ENCODE data around the gene SH3RF1. TPM values are rescaled to one million over a fixed set of nuclear protein-coding genes. Genes with fewer than 3 reads are reported as not detected.

The SH3RF1 gene
- total and polyA plus RNA-seq, 2 experiments from 2014 or later: 7.8 to 12.4 TPM

- TF ChIP-seq, protein P1, sequence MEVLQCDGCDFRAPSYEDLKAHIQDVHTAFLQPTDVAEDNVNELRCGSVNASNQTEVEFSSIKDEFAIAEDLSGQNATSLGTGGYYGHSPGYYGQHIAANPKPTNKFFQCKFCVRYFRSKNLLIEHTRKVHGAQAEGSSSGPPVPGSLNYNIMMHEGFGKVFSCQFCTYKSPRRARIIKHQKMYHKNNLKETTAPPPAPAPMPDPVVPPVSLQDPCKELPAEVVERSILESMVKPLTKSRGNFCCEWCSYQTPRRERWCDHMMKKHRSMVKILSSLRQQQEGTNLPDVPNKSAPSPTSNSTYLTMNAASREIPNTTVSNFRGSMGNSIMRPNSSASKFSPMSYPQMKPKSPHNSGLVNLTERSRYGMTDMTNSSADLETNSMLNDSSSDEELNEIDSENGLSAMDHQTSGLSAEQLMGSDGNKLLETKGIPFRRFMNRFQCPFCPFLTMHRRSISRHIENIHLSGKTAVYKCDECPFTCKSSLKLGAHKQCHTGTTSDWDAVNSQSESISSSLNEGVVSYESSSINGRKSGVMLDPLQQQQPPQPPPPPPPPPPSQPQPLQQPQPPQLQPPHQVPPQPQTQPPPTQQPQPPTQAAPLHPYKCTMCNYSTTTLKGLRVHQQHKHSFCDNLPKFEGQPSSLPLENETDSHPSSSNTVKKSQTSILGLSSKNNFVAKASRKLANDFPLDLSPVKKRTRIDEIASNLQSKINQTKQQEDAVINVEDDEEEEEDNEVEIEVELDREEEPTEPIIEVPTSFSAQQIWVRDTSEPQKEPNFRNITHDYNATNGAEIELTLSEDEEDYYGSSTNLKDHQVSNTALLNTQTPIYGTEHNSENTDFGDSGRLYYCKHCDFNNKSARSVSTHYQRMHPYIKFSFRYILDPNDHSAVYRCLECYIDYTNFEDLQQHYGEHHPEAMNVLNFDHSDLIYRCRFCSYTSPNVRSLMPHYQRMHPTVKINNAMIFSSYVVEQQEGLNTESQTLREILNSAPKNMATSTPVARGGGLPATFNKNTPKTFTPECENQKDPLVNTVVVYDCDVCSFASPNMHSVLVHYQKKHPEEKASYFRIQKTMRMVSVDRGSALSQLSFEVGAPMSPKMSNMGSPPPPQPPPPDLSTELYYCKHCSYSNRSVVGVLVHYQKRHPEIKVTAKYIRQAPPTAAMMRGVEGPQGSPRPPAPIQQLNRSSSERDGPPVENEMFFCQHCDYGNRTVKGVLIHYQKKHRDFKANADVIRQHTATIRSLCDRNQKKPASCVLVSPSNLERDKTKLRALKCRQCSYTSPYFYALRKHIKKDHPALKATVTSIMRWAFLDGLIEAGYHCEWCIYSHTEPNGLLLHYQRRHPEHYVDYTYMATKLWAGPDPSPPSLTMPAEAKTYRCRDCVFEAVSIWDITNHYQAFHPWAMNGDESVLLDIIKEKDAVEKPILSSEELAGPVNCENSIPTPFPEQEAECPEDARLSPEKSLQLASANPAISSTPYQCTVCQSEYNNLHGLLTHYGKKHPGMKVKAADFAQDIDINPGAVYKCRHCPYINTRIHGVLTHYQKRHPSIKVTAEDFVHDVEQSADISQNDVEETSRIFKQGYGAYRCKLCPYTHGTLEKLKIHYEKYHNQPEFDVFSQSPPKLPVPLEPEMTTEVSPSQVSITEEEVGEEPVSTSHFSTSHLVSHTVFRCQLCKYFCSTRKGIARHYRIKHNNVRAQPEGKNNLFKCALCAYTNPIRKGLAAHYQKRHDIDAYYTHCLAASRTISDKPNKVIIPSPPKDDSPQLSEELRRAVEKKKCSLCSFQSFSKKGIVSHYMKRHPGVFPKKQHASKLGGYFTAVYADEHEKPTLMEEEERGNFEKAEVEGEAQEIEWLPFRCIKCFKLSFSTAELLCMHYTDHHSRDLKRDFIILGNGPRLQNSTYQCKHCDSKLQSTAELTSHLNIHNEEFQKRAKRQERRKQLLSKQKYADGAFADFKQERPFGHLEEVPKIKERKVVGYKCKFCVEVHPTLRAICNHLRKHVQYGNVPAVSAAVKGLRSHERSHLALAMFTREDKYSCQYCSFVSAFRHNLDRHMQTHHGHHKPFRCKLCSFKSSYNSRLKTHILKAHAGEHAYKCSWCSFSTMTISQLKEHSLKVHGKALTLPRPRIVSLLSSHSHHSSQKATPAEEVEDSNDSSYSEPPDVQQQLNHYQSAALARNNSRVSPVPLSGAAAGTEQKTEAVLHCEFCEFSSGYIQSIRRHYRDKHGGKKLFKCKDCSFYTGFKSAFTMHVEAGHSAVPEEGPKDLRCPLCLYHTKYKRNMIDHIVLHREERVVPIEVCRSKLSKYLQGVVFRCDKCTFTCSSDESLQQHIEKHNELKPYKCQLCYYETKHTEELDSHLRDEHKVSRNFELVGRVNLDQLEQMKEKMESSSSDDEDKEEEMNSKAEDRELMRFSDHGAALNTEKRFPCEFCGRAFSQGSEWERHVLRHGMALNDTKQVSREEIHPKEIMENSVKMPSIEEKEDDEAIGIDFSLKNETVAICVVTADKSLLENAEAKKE (CRISPR knock-in tag; IDR thresholded peaks at IDR 0.05): no peak
- no peak for TF ChIP-seq NANOG (IDR thresholded peaks at IDR 0.05; ENCODE audit: borderline replicate concordance)
- no peak for TF ChIP-seq ZNF331 (CRISPR knock-in tag; IDR thresholded peaks at IDR 0.05; ENCODE audit: low read depth)
- TF ChIP-seq JUNB (IDR thresholded peaks at IDR 0.05; ENCODE audit: unreplicated experiment): no peak
- TF ChIP-seq CREB1 (CRISPR knock-in tag; IDR thresholded peaks at IDR 0.05; ENCODE audit: low read depth): no peak
Measured at GRCh38 chr4:169268951-169269760, 1.6 kb downstream of the SH3RF1 start (continued).

- no peaks in the 10 kb centered on the region for H4K20me1 ChIP-seq (replicated peaks; ENCODE audit: insufficient read depth)
- peak overlapping the region; percentile 56 for H3K4me2 ChIP-seq
- peaks cover 39% of the 10 kb centered on the region for H3K4me1 ChIP-seq (ENCODE audit: insufficient read depth)
- H3K79me2 ChIP-seq (replicated peaks; ENCODE audit: insufficient read depth): peaks cover 75% of the 10 kb centered on the region
- Mint-ChIP-seq H3K4me3 (peak overlapping the region; percentile 41), H3K9me3 (no peaks in the 10 kb centered on the region), H3K27me3 (ENCODE audit: insufficient read depth, low read depth, poor library complexity) (peaks cover 5% of the 10 kb centered on the region), H3K27ac (peak overlapping the region; percentile 86), H3K4me1 (peaks cover 29% of the 10 kb centered on the region), H3K36me3 (ENCODE audit: low read depth) (peaks cover 23% of the 10 kb centered on the region)
- H3K27ac ChIP-seq (ENCODE audit: low read depth): peak overlapping the region; percentile 83; the same call in 1 of the 2 replicates
- no peaks in the 10 kb centered on the region; the same call in 1 of the 2 replicates for H3K9me2 ChIP-seq (ENCODE audit: insufficient read depth)
- no peaks in the 10 kb centered on the region for H3K27me3 ChIP-seq (ENCODE audit: insufficient read depth)
- H3K4me3 ChIP-seq: peak overlapping the region; percentile 4; the same call in 1 of the 2 replicates
- H3F3A ChIP-seq (replicated peaks; ENCODE audit: low read depth): peaks cover 3% of the 10 kb centered on the region; the same call in 1 of the 2 replicates
- no peaks in the 10 kb centered on the region for H3K36me3 ChIP-seq (ENCODE audit: insufficient read depth)
- DNase-seq (ENCODE audit: low spot score): peak; percentile 54
- ATAC-seq: no peak
- no peak overlapping the region for H2AFZ ChIP-seq
- TF ChIP-seq JUNB (IDR thresholded peaks at IDR 0.05; ENCODE audit: unreplicated experiment) (no peak), EZH2phosphoT487 (IDR thresholded peaks at IDR 0.05; ENCODE audit: unreplicated experiment) (no peak), EZH2 (IDR thresholded peaks at IDR 0.05; ENCODE audit: low read depth, unreplicated experiment) (no peak), STAT1 (IDR thresholded peaks at IDR 0.05; ENCODE audit: unreplicated experiment) (no peak), ZNF114 (CRISPR knock-in tag; IDR thresholded peaks at IDR 0.05) (no peak), REST (IDR thresholded peaks at IDR 0.05; ENCODE audit: unreplicated experiment) (no peak), POLR2AphosphoS5 (IDR thresholded peaks at IDR 0.05; ENCODE audit: low read depth) (no peak), ZNF331 (CRISPR knock-in tag; IDR thresholded peaks at IDR 0.05; ENCODE audit: low read depth) (no peak)
- TF ChIP-seq, protein P2, sequence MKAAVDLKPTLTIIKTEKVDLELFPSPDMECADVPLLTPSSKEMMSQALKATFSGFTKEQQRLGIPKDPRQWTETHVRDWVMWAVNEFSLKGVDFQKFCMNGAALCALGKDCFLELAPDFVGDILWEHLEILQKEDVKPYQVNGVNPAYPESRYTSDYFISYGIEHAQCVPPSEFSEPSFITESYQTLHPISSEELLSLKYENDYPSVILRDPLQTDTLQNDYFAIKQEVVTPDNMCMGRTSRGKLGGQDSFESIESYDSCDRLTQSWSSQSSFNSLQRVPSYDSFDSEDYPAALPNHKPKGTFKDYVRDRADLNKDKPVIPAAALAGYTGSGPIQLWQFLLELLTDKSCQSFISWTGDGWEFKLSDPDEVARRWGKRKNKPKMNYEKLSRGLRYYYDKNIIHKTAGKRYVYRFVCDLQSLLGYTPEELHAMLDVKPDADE (IDR thresholded peaks at IDR 0.05): no peak
Measured at GRCh38 chr4:169267070-169267469, 3.7 kb downstream of the SH3RF1 start.

All from GM23338 (cell line).